GM23338 (cell line): ENCODE results near the gene CASR.

Experiments
- CREB1 ChIP-seq: fragments of 250-450 bp; sonication (Bioruptor Pico); IDR thresholded peaks from 2 replicates; pipeline ENCODE4 v1.5.0; 2020; ENCODE audit warnings: low read depth, mild to moderate bottlenecking, moderate library complexity
- CTCF ChIP-seq, 2 experiments: fragments of 200-600 bp in 1 of 2; sonication (generic) in 1 of 2; conservative IDR thresholded peaks; 2 replicates each; pipeline versions ENCODE4 v1.5.1 to v1.6.1; 2016 to 2017; ENCODE audit warnings: antibody characterized with exemption in 2 of 2, low read depth in 2 of 2, mild to moderate bottlenecking in 2 of 2, moderate library complexity in 1 of 2
- ETS1 ChIP-seq: IDR thresholded peaks from 2 replicates; pipeline ENCODE4 v1.6.1; 2016; ENCODE audit warnings: antibody characterized with exemption
- EZH2 ChIP-seq: fragments of 200-600 bp; sonication (generic); IDR thresholded peaks from one replicate; pipeline ENCODE4 v1.8.0; 2017; ENCODE audit warnings: antibody characterized with exemption, mild to moderate bottlenecking, low read depth; ENCODE audit not compliant: unreplicated experiment
- EZH2phosphoT487 ChIP-seq: fragments of 200-600 bp; sonication (generic); IDR thresholded peaks from one replicate; pipeline ENCODE4 v1.8.1; 2018; ENCODE audit warnings: antibody characterized with exemption; ENCODE audit not compliant: unreplicated experiment
- JUNB ChIP-seq: IDR thresholded peaks from one replicate; pipeline ENCODE4 v1.6.1; 2016; ENCODE audit warnings: antibody characterized with exemption; ENCODE audit not compliant: unreplicated experiment
- NANOG ChIP-seq: IDR thresholded peaks from 2 replicates; pipeline ENCODE4 v1.6.1; 2016; ENCODE audit warnings: antibody characterized with exemption, borderline replicate concordance
- POLR2AphosphoS5 ChIP-seq: IDR thresholded peaks from 2 replicates; pipeline ENCODE4 v1.6.1; 2016; ENCODE audit warnings: antibody characterized with exemption, low read depth
- REST ChIP-seq: IDR thresholded peaks from one replicate; pipeline ENCODE4 v1.6.1; 2018; ENCODE audit warnings: antibody characterized with exemption; ENCODE audit not compliant: unreplicated experiment
- STAT1 ChIP-seq: IDR thresholded peaks from one replicate; pipeline ENCODE4 v1.6.1; 2016; ENCODE audit warnings: antibody characterized with exemption; ENCODE audit not compliant: unreplicated experiment
- ZNF114 ChIP-seq: fragments of 250-450 bp; sonication (Bioruptor Pico); IDR thresholded peaks from 2 replicates; pipeline ENCODE4 v1.5.0; 2020; ENCODE audit warnings: mild to moderate bottlenecking, moderate library complexity
- ZNF331 ChIP-seq: fragments of 250-450 bp; sonication (Bioruptor Pico); IDR thresholded peaks from 2 replicates; pipeline ENCODE4 v1.5.0; 2020; ENCODE audit warnings: low read depth, mild to moderate bottlenecking, moderate library complexity
- ZNF462 ChIP-seq: fragments of 250-450 bp; sonication (Bioruptor Pico); IDR thresholded peaks from 2 replicates; pipeline ENCODE4 v1.5.0; 2020; ENCODE audit warnings: mild to moderate bottlenecking, moderate library complexity

- TF ChIP-seq CTCF (conservative IDR thresholded peaks at IDR 0.05; ENCODE audit: low read depth in 2 of 2) = no peak
- no peak for TF ChIP-seq EZH2phosphoT487
- TF ChIP-seq ETS1 = no peak
- no peak for TF ChIP-seq REST
- TF ChIP-seq EZH2 = no peak
- TF ChIP-seq POLR2AphosphoS5 = no peak
- TF ChIP-seq CREB1 = no peak
- no peak for TF ChIP-seq NANOG
- no peak for TF ChIP-seq JUNB
- no peak for TF ChIP-seq ZNF114 (CRISPR knock-in tag)
- no peak for TF ChIP-seq STAT1
- TF ChIP-seq ZNF462 (CRISPR knock-in tag) = no peak
- TF ChIP-seq ZNF331 = no peak
Observed at GRCh38 chr3:122217901-122218300, 34.4 kb downstream of the CASR start.
